H9 (cell line): ENCODE measurements around the gene FAM221B. TPM values are rescaled to one million over a fixed set of nuclear protein-coding genes. Genes with fewer than 3 reads are reported as not detected.

ENCODE experiments used
- DNase-seq: peaks from one replicate; pipeline ENCODE4 v3.0.0-alpha.2; 2017
- H2AFZ ChIP-seq: one replicate; pipeline ENCODE4 v1.6.1; 2013; ENCODE audit warnings: mild to moderate bottlenecking, low read length, control low read depth, moderate library complexity
- H2AK5ac ChIP-seq: 2 replicates; pipeline ENCODE4 v1.6.1; 2013; ENCODE audit warnings: low read length, control low read depth, mixed read lengths; ENCODE audit not compliant: insufficient read length
- H2BK120ac ChIP-seq: one replicate; pipeline ENCODE4 v1.6.1; 2013; ENCODE audit warnings: low read depth, mild to moderate bottlenecking, low read length, control low read depth, inconsistent platforms; ENCODE audit not compliant: poor library complexity, severe bottlenecking
- H2BK12ac ChIP-seq: 2 replicates; pipeline ENCODE4 v1.6.1; 2013; ENCODE audit warnings: low read length, control low read depth, mixed read lengths, low read depth; ENCODE audit not compliant: insufficient read length
- H2BK15ac ChIP-seq: 2 replicates; pipeline ENCODE4 v1.6.1; 2013; ENCODE audit warnings: low read depth, low read length, control low read depth
- H2BK20ac ChIP-seq: one replicate; pipeline ENCODE4 v1.6.1; 2013; ENCODE audit warnings: low read depth, mild to moderate bottlenecking, low read length, control low read depth, inconsistent platforms; ENCODE audit not compliant: poor library complexity, severe bottlenecking
- H2BK5ac ChIP-seq: 2 replicates; pipeline ENCODE4 v1.6.1; 2013; ENCODE audit warnings: low read length, control low read depth, mixed read lengths; ENCODE audit not compliant: insufficient read length
- H3K14ac ChIP-seq: 2 replicates; pipeline ENCODE4 v1.6.1; 2013; ENCODE audit warnings: low read length, control low read depth; ENCODE audit not compliant: insufficient read depth
- H3K18ac ChIP-seq: 2 replicates; pipeline ENCODE4 v1.6.1; 2013; ENCODE audit warnings: low read depth, mild to moderate bottlenecking, mixed read lengths, low read length, control low read depth; ENCODE audit not compliant: insufficient read length
- H3K23ac ChIP-seq: 2 replicates; pipeline ENCODE4 v1.6.1; 2013; ENCODE audit warnings: low read length, control low read depth, mixed read lengths, low read depth; ENCODE audit not compliant: insufficient read length
- H3K23me2 ChIP-seq: 2 replicates; pipeline ENCODE4 v1.6.1; 2013; ENCODE audit warnings: low read depth, mild to moderate bottlenecking, mixed read lengths, low read length, control low read depth; ENCODE audit not compliant: insufficient read length, poor library complexity, severe bottlenecking
- H3K27ac ChIP-seq: 2 replicates; pipeline ENCODE4 v1.5.1; 2013; ENCODE audit warnings: low read length, control low read depth, mixed read lengths, low read depth; ENCODE audit not compliant: insufficient read length
- H3K27me3 ChIP-seq: 2 replicates; pipeline ENCODE4 v1.6.1; 2013; ENCODE audit warnings: low read length, control low read depth, inconsistent platforms; ENCODE audit not compliant: insufficient read depth
- H3K4ac ChIP-seq: 2 replicates; pipeline ENCODE4 v1.6.1; 2013; ENCODE audit warnings: low read depth, mild to moderate bottlenecking, control low read depth, inconsistent platforms, low read length, moderate library complexity
- H3K4me1 ChIP-seq: 2 replicates; pipeline ENCODE4 v1.6.1; 2013; ENCODE audit warnings: low read length, control low read depth, inconsistent platforms; ENCODE audit not compliant: insufficient read depth
- H3K4me2 ChIP-seq: 2 replicates; pipeline ENCODE4 v1.6.1; 2013; ENCODE audit warnings: low read length, control low read depth, mixed read lengths; ENCODE audit not compliant: insufficient read length, insufficient read depth
- H3K56ac ChIP-seq: 2 replicates; pipeline ENCODE4 v1.6.1; 2013; ENCODE audit warnings: low read depth, mild to moderate bottlenecking, mixed read lengths, low read length, control low read depth; ENCODE audit not compliant: insufficient read length
- H3K79me1 ChIP-seq: 2 replicates; pipeline ENCODE4 v1.6.1; 2013; ENCODE audit warnings: low read depth, mild to moderate bottlenecking, moderate library complexity, low read length, control low read depth, inconsistent platforms; ENCODE audit not compliant: insufficient read depth, poor library complexity, severe bottlenecking
- H3K79me2 ChIP-seq: 2 replicates; pipeline ENCODE4 v1.6.1; 2013; ENCODE audit warnings: low read length, control low read depth, inconsistent platforms; ENCODE audit not compliant: insufficient read depth
- H3K9ac ChIP-seq: 2 replicates; pipeline ENCODE4 v1.6.1; 2013; ENCODE audit warnings: low read length, control low read depth, mixed read lengths; ENCODE audit not compliant: insufficient read length; ENCODE audit errors: extremely low read depth
- H3K9me3 ChIP-seq: one replicate; pipeline ENCODE4 v1.6.1; 2013; ENCODE audit warnings: low read depth, low read length, inconsistent platforms; ENCODE audit not compliant: control insufficient read depth
- H3T11ph ChIP-seq: one replicate; pipeline ENCODE4 v1.6.1; 2013; ENCODE audit warnings: mild to moderate bottlenecking, low read length, control low read depth, inconsistent platforms
- H4K20me1 ChIP-seq: one replicate; pipeline ENCODE4 v1.6.1; 2013; ENCODE audit not compliant: control insufficient read depth, insufficient read length, insufficient read depth
- H4K5ac ChIP-seq: 2 replicates; pipeline ENCODE4 v1.6.1; 2013; ENCODE audit warnings: low read depth, mild to moderate bottlenecking, mixed read lengths, low read length, control low read depth; ENCODE audit not compliant: insufficient read length
- H4K8ac ChIP-seq: replicated peaks from 2 replicates; pipeline ENCODE4 v1.6.1; 2013; ENCODE audit warnings: low read length, control low read depth, mixed read lengths, low read depth; ENCODE audit not compliant: insufficient read length
- H4K91ac ChIP-seq: 2 replicates; pipeline ENCODE4 v1.6.1; 2013; ENCODE audit warnings: low read depth, mild to moderate bottlenecking, moderate library complexity, mixed read lengths, low read length, control low read depth; ENCODE audit not compliant: insufficient read length
- H3K27ac Mint-ChIP-seq, 3 experiments: 2 replicates in 2 of 3; 3 replicates in 1 of 3; pipeline ENCODE4 v1.8.0; 2020 to 2021; ENCODE audit warnings: mixed read lengths in 3 of 3, mild to moderate bottlenecking in 1 of 3, moderate library complexity in 1 of 3
- H3K27me3 Mint-ChIP-seq: 2 replicates; pipeline ENCODE4 v1.8.0; 2021; ENCODE audit warnings: low read depth, mild to moderate bottlenecking, moderate library complexity, mixed read lengths
- H3K36me3 Mint-ChIP-seq, 3 experiments: 2 replicates in 2 of 3; 3 replicates in 1 of 3; pipeline ENCODE4 v1.8.0; 2020 to 2021; ENCODE audit warnings: low read depth in 3 of 3, mixed read lengths in 3 of 3; ENCODE audit not compliant: insufficient read depth in 1 of 3
- H3K4me1 Mint-ChIP-seq, 2 experiments: 2 replicates each; pipeline ENCODE4 v1.8.0; 2020; ENCODE audit warnings: mixed read lengths in 2 of 2
- H3K4me3 Mint-ChIP-seq, 2 experiments: 2 replicates in 1 of 2; 3 replicates in 1 of 2; pipeline ENCODE4 v1.8.0; 2020 to 2021; ENCODE audit warnings: mild to moderate bottlenecking in 2 of 2, mixed read lengths in 2 of 2, moderate library complexity in 1 of 2
- H3K9me3 Mint-ChIP-seq, 2 experiments: 2 replicates in 1 of 2; 3 replicates in 1 of 2; pipeline ENCODE4 v1.8.0; 2020; ENCODE audit warnings: mild to moderate bottlenecking in 2 of 2, mixed read lengths in 2 of 2, moderate library complexity in 1 of 2
- CTCF ChIP-seq: fragments of 200-600 bp; sonication (generic); conservative IDR thresholded peaks from 3 replicates; pipeline ENCODE4 v1.8.0; 2021; ENCODE audit warnings: antibody characterized with exemption, mild to moderate bottlenecking
- WGBS: extraction: QIAGEN DNeasy Blood & Tissue Kit; methylation state at CpG from one replicate; pipeline ENCODE4 v1.1.7; 2013; ENCODE audit warnings: missing lambda C conversion rate, low lambda C conversion rate, mixed read lengths; ENCODE audit not compliant: insufficient read length; ENCODE audit errors: extremely low coverage; 5-methylcytosine and 5-hydroxymethylcytosine counted together
- total RNA-seq: library from RNA; stranded (reverse); gene quantifications from 2 replicates; pipeline ENCODE4 v1.2.1, GENCODE V29; 2021

Gene FAM221B
- total RNA-seq, 1 experiment from 2014 or later = not detected

DNA sequence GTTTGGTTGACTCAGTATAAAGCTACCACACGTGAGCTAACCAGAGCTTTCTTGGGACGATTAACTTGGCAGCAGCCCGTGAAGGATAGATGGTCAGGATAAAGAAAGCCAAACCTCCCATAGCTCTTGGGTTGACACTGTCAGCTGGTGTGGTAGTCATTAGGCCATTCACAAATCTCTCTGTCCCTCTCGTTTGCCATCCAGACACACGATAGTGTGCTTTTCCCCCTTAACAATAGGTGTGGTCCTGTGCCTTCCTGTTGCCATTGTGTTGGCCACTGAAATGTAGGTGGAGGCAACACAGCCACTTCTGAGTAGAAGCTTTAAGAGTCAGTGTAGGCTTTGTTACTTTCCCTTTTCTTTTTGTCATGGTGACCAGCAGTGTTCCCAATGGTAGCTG is 29.9 kb upstream of the FAM221B start:
- H3T11ph ChIP-seq = no peak overlapping the region
- H4K91ac ChIP-seq = no peak overlapping the region
- H3K9me3 ChIP-seq = no peaks in the 10 kb centered on the region
- H2AFZ ChIP-seq = no peak overlapping the region
- no peak overlapping the region for H3K9ac ChIP-seq
- peaks cover 6% of the 10 kb centered on the region in 2 experiments for H3K4me1 Mint-ChIP-seq
- H4K8ac ChIP-seq = no peak overlapping the region
- no peaks in the 10 kb centered on the region for H3K27me3 ChIP-seq
- no peak overlapping the region for H2BK20ac ChIP-seq
- H3K36me3 Mint-ChIP-seq = no peaks in the 10 kb centered on the region
- no peaks in the 10 kb centered on the region for H3K9me3 Mint-ChIP-seq
- no peak overlapping the region for H2BK12ac ChIP-seq
- no peak for TF ChIP-seq CTCF
- H3K4ac ChIP-seq = no peak overlapping the region
- H3K23me2 ChIP-seq = no peaks in the 10 kb centered on the region
- H3K4me1 ChIP-seq = no peaks in the 10 kb centered on the region
- H3K18ac ChIP-seq = no peak overlapping the region
- H3K4me3 Mint-ChIP-seq = no peak overlapping the region
- H2BK120ac ChIP-seq = no peak overlapping the region
- H3K79me2 ChIP-seq = no peaks in the 10 kb centered on the region
- H3K27me3 Mint-ChIP-seq = peaks cover 42% of the 10 kb centered on the region
- no peak for DNase-seq
- H4K20me1 ChIP-seq = no peaks in the 10 kb centered on the region
- no peak overlapping the region for H3K56ac ChIP-seq
- no CpG with 5 or more reads among the region's 5 CpGs for WGBS
- H3K27ac ChIP-seq = no peak overlapping the region
- H2BK15ac ChIP-seq = no peak overlapping the region
- H2BK5ac ChIP-seq = no peak overlapping the region
- H2AK5ac ChIP-seq = no peak overlapping the region
- no peaks in the 10 kb centered on the region for H3K79me1 ChIP-seq
- no peak overlapping the region for H3K4me2 ChIP-seq
- no peak overlapping the region for H3K27ac Mint-ChIP-seq
- no peak overlapping the region for H3K14ac ChIP-seq
- H3K23ac ChIP-seq = no peak overlapping the region
- no peak overlapping the region for H4K5ac ChIP-seq
